Left cardiac atrium (tissue), 4 donors: ENCODE data around the gene WDFY3. TPM values are rescaled to one million over a fixed set of nuclear protein-coding genes. Genes with fewer than 3 reads are reported as not detected.

ENCODE experiments used
- ATAC-seq, 2 donors: fragments of 200-7000 bp; cut with Tn5 transposase; one replicate each; pipeline ENCODE4 v1.9.1; 2020; ENCODE audit warnings: mild to moderate bottlenecking in 2 of 2, moderate library complexity in 2 of 2
- DNase-seq: peaks from one replicate; pipeline ENCODE4 v3.0.0-alpha.2; 2020
- intact Hi-C, 2 donors: fragments of 100-400 bp; cut with DNase I; formaldehyde crosslinking; loops; one replicate each; pipeline versions ENCODE4 v1.14.1 to v1.15.1; 2022 to 2023
- total RNA-seq, 2 donors: library from RNA; stranded (reverse); fragmentation: NEBNext Ultra II Directional; extraction: Animal tissue kit (Norgen Biotek cat#: 25700); gene quantifications; one replicate each; pipeline ENCODE4 v1.2.1, GENCODE V29; 2021
- donor health status: DM: no; HTN: yes; CAD: no.
- donor health status: DM: no; HTN: yes; CAD: no; lungs with severe emphysema.
- donor health status: DM: yes; HTN: yes; CAD: no.
- donor health status: Dilated cardiomyopathy.

WDFY3 gene
- total RNA-seq, 2 donors from 2014 or later: 45.5 to 47.8 TPM

- intact Hi-C loops: no loop called here
- ATAC-seq (no peak), DNase-seq (no peak)
Measured at GRCh38 chr4:84952776-84953175, 13.7 kb downstream of the WDFY3 start.

- DNase-seq (no peak), ATAC-seq (peak in 1 of 2 donors; percentile 53)
- intact Hi-C loops: no loop called here
Measured at GRCh38 chr4:84952004-84952403, 14.5 kb downstream of the WDFY3 start.

- intact Hi-C loops: no loop called here
- DNase-seq (no peak), ATAC-seq (no peak)
Measured at GRCh38 chr4:84948056-84948455, 18.4 kb downstream of the WDFY3 start.

GRCh38 chr4:84944947-84945346, 21.5 kb downstream of the WDFY3 start:
- no peak for DNase-seq
- ATAC-seq: peak in 1 of 2 donors; percentile 23
- intact Hi-C loops: no loop called here

GRCh38 chr4:84940960-84941359, 25.5 kb downstream of the WDFY3 start:
- no peak for DNase-seq
- intact Hi-C loops: no loop called here

GRCh38 chr4:84939113-84939512, 27.4 kb downstream of the WDFY3 start:
- intact Hi-C loops: no loop called here
- DNase-seq (no peak), ATAC-seq (no peak)

More at GRCh38 chr4:84940960-84941359, 25.5 kb downstream of the WDFY3 start:
- ATAC-seq: no peak

DNA sequence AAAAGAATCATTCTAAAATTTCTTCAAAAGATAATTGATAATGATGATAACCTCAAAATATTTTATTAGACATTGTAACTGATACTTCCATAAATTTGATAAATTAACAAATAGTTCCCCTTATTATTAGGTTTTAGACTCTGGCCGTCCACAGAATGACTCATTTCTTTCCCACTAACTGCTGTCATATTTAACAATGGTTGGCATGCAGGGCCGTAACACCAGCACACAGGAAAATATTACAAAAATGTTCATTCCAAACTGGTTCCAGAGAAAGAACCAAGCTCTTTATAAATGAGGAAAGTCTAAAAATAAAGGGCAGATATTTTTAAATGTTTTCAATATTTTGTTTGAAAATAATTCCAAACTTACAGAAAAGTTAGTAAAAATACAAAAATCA, 28.2 kb downstream of the WDFY3 start:
- intact Hi-C loops: no loop called here
- DNase-seq (no peak), ATAC-seq (peak; percentile 59 to 86)

DNA sequence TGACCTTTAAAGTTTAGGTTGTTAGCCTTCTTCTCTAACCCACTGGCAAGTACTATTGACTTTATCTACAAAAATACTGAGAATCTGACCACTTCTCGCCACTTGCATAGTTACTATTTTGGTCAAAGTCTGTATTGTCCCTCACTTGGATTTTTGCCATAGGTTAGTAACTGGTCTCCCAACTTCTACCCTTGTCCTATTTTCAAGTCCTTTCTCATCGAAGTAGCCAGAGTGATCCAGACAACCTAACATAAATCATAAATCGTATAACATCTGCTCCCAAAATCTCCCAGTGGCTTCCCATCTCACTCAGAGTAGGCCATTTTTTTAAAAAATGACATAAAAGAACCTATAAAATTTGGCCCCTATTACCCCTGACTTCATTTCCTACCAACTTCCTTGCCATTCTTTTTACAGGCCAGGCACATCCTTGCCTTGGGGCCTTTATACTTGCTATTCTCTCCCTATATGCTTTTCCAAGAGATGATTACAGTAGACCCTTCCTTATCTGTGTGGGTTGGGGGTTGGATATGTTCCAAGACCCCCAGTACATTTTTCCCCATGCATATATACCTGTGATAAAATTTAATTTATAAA, 29.0 kb downstream of the WDFY3 start:
- ATAC-seq: no peak
- no peak for DNase-seq
- intact Hi-C loops: no loop called here

DNA sequence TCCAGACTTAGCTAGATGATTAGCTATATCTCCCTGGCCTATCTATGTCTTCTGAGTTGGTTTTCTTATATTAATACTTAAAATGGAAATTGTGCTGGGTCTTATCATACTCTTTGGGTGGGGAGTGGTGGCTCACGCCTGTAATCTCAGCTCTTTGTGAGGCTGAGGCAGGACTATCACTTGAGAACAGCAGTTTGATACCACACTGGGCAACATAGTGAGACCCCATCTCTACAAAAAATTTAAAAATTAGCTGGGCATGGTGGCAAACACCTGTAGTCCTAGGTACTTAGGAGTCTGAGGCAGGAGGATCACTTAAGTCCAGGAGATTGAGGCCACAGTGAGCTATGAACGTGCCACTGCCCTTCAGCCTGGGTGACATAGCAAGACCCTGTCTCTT, 30.4 kb downstream of the WDFY3 start:
- intact Hi-C loops: no loop called here
- no peak for ATAC-seq
- DNase-seq: no peak

DNA sequence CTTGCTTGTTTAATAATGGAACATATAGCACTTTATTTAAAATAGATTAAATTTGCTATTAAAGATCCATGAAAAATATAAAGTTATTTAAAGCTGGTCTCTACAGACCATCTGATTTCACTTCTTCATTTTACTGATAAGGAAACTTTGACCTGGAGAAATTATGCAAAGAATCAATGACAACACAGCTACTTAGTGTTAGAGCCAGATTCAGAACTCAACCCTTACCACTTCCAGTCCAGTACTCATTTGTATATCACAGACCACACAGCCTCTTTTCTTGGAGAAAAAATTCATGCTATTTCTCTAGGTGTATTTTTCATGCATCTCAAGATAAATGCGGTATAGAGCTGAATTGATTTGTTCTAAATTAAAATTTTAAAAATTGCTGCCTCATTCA, 34.0 kb downstream of the WDFY3 start:
- ATAC-seq: no peak
- DNase-seq: no peak
- intact Hi-C loops: no loop called here

- DNase-seq (no peak), ATAC-seq (no peak)
- intact Hi-C loops: no loop called here
Measured at GRCh38 chr4:84931961-84932360, 34.5 kb downstream of the WDFY3 start.

GRCh38 chr4:84931274-84931673, 35.2 kb downstream of the WDFY3 start:
- intact Hi-C loops: no loop called here
- ATAC-seq: no peak
- DNase-seq: no peak

GRCh38 chr4:84928089-84928488, 38.4 kb downstream of the WDFY3 start:
- no peak for ATAC-seq
- no peak for DNase-seq
- intact Hi-C loops: no loop called here

DNA sequence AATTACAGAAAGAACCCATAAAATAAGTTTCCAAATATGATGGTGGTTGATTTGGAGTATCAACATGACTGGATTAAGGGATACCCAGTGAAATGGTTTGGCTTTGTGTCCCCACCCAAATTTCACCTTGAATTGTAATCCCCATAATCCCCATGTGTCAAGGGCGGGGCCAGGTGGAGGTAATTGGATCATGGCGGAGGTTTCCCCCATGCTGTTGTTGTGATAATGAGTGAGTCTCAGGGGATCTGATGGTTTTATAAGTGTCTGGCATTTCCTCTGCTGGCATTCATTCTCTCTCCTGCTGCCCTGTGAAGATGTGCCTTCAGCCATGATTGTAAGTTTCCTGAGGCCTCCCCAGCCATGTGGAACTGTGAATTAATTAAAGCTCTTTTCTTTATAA, 39.1 kb downstream of the WDFY3 start:
- ATAC-seq (no peak), DNase-seq (no peak)
- intact Hi-C loops: no loop called here

- no peak for ATAC-seq
Measured at GRCh38 chr4:84925558-84925957, 40.9 kb downstream of the WDFY3 start.

GRCh38 chr4:84924434-84924833, 42.1 kb downstream of the WDFY3 start:
- ATAC-seq: no peak
- intact Hi-C loops: no loop called here
- DNase-seq: no peak

More at GRCh38 chr4:84925558-84925957, 40.9 kb downstream of the WDFY3 start:
- intact Hi-C loops: no loop called here
- DNase-seq: no peak

- ATAC-seq (peak; percentile 53 to 76), DNase-seq (no peak)
- intact Hi-C loops: no loop called here
Measured at GRCh38 chr4:84920617-84921016, 45.9 kb downstream of the WDFY3 start.

GRCh38 chr4:84917869-84918600, 48.5 kb downstream of the WDFY3 start:
- intact Hi-C loops: no loop called here
- ATAC-seq: no peak
- no peak for DNase-seq

GRCh38 chr4:84917086-84917821, 49.2 kb downstream of the WDFY3 start:
- no peak for DNase-seq
- no peak for ATAC-seq
- intact Hi-C loops: no loop called here

- ATAC-seq (no peak), DNase-seq (no peak)
- intact Hi-C loops: no loop called here
Measured at GRCh38 chr4:84916227-84916626, 50.3 kb downstream of the WDFY3 start.
